ENCODE results near the gene SEC61B. TPM values are rescaled to one million over a fixed set of nuclear protein-coding genes. Genes with fewer than 3 reads are reported as not detected.

SEC61B gene
- total RNA-seq, 1 donor from 2014 or later, result 203 TPM

DNA sequence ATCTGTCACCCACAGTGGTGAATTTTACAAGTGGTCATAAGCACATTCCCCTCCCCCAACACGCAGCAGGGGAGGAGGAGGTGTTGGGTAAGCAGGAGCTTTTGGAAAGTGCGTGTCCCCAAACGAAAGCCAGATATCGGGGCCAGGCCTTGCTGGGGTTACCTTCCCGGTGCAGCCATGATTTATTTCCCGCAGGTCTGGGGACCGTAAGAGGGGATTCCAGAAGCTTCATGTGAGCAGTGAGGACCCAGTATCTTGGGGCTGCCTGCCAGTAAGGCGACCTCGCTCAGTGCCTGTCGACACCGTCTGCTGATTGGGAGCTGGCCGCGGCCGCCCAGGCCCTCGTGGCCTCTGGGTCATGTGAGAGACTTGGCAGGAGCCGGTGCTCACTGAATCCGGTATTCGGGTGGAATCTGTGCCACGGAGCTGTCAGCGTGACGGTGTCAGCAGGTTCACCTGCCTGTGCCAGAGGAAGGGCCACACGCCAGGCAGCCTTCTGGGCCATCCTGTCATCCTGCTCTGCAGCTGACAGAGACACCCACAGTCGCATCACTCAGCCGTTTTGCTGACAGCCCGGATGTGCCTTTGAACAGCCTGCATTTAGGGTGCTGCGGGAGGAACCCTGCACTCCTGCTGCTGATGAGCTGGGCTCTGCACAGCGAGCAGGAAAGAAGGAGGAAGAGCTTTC, 37.3 kb downstream of the SEC61B start:
- TF ChIP-seq, protein P1, sequence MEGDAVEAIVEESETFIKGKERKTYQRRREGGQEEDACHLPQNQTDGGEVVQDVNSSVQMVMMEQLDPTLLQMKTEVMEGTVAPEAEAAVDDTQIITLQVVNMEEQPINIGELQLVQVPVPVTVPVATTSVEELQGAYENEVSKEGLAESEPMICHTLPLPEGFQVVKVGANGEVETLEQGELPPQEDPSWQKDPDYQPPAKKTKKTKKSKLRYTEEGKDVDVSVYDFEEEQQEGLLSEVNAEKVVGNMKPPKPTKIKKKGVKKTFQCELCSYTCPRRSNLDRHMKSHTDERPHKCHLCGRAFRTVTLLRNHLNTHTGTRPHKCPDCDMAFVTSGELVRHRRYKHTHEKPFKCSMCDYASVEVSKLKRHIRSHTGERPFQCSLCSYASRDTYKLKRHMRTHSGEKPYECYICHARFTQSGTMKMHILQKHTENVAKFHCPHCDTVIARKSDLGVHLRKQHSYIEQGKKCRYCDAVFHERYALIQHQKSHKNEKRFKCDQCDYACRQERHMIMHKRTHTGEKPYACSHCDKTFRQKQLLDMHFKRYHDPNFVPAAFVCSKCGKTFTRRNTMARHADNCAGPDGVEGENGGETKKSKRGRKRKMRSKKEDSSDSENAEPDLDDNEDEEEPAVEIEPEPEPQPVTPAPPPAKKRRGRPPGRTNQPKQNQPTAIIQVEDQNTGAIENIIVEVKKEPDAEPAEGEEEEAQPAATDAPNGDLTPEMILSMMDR (IDR thresholded peaks at IDR 0.05; ENCODE audit: unreplicated experiment), result no peak
- no peaks in the 10 kb centered on the region for H3K4me1 Mint-ChIP-seq (ENCODE audit: unreplicated experiment)
- H3K9me3 Mint-ChIP-seq (ENCODE audit: unreplicated experiment), result no peaks in the 10 kb centered on the region
- H3K4me3 Mint-ChIP-seq (ENCODE audit: unreplicated experiment), result no peak overlapping the region
- no peak overlapping the region for H3K27ac Mint-ChIP-seq (ENCODE audit: unreplicated experiment)
- H3K36me3 Mint-ChIP-seq (ENCODE audit: low read depth, unreplicated experiment), result no peaks in the 10 kb centered on the region
- peaks cover 4% of the 10 kb centered on the region for H3K27me3 Mint-ChIP-seq (ENCODE audit: unreplicated experiment)
- DNase-seq (ENCODE audit: low spot score), result no peak

DNA sequence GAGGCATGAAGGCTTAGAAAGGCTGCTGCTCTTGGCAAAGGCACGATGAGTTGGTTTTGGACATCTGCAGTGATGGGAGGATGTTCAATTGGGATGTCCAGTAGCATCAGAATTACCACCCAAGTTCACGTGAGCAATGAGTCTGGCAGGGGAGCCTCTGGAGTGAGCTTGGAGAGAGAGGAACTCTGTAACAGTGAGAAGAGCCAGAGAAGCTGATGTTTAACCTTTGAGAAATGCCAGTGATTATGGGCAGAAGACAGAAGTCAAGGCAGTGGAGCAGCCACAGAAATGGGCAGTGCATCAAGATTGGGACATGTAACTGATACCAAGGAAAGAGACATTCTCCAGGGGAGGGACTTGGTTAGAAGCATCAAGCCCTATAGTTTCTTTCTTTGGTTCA, 39.8 kb downstream of the SEC61B start:
- Mint-ChIP-seq H3K4me1 (ENCODE audit: unreplicated experiment) (no peaks in the 10 kb centered on the region), H3K4me3 (ENCODE audit: unreplicated experiment) (no peak overlapping the region), H3K27ac (ENCODE audit: unreplicated experiment) (no peak overlapping the region), H3K36me3 (ENCODE audit: low read depth, unreplicated experiment) (no peaks in the 10 kb centered on the region), H3K27me3 (ENCODE audit: unreplicated experiment) (peaks cover 4% of the 10 kb centered on the region), H3K9me3 (ENCODE audit: unreplicated experiment) (no peaks in the 10 kb centered on the region)
- no peak for DNase-seq (ENCODE audit: low spot score)
- TF ChIP-seq, protein P1 (IDR thresholded peaks at IDR 0.05; ENCODE audit: unreplicated experiment), result no peak

DNA sequence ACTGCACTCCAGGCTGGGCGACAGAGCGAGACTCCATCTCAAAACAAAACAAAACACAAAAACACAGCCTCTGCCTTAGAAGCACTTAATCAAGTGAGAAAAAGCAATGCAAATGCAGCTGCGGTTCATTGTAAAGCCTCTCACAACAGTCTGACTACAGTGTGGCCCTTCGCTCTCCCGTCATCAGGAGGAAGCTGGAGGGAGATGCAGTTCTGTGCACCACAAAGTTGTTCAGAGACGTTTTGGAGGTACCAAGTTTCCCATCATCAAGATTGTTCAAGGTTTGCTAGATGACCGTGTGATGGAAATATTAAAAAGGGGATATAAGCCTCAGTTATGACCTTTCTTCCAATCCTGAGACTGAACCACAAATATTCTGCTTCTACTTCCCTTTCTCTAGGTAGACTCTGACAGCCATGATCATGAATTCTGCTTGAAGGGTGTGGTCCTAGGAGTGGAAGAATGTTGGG, 40.9 kb downstream of the SEC61B start:
- Mint-ChIP-seq H3K36me3 (ENCODE audit: low read depth, unreplicated experiment) (no peaks in the 10 kb centered on the region), H3K4me3 (ENCODE audit: unreplicated experiment) (no peak overlapping the region), H3K9me3 (ENCODE audit: unreplicated experiment) (no peaks in the 10 kb centered on the region), H3K27me3 (ENCODE audit: unreplicated experiment) (peaks cover 4% of the 10 kb centered on the region), H3K27ac (ENCODE audit: unreplicated experiment) (no peak overlapping the region), H3K4me1 (ENCODE audit: unreplicated experiment) (no peaks in the 10 kb centered on the region)
- TF ChIP-seq, protein P1 (IDR thresholded peaks at IDR 0.05; ENCODE audit: unreplicated experiment), result no peak
- no peak for DNase-seq (ENCODE audit: low spot score)

DNA sequence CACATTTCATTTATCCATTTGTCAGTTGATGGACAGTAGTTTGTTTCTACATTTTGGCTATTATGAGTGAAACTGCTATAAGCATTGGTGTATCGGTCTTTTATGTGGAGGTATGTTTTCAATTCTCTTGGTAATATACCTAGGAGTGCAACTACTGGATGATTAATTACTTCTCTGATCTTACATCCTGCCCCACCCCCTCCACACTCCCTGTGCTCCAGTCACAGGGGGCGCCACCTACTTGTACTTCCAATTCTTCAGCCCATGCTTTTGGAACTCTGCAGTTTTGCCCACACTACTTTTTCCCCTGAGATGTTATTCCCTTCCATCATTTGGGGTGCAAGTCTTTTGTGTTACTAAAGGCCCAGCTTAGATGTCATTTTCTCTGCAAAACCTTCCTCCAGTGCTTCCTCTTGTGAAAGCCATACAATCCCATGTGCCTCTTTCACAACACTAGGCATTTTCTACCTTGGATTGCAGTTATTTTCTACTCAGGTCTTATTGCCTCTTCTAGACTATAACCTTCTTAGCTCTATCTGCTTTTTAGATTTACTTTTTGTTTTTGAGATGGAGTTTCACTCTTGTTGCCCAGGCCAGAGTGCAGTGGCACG, 42.1 kb downstream of the SEC61B start:
- peak; percentile 18 for DNase-seq (ENCODE audit: low spot score)
- TF ChIP-seq, protein P1 (IDR thresholded peaks at IDR 0.05; ENCODE audit: unreplicated experiment), result peak; percentile 41
- no peak overlapping the region for H3K4me3 Mint-ChIP-seq (ENCODE audit: unreplicated experiment)
- no peaks in the 10 kb centered on the region for H3K36me3 Mint-ChIP-seq (ENCODE audit: low read depth, unreplicated experiment)
- H3K27me3 Mint-ChIP-seq (ENCODE audit: unreplicated experiment), result peaks cover 4% of the 10 kb centered on the region
- H3K4me1 Mint-ChIP-seq (ENCODE audit: unreplicated experiment), result no peaks in the 10 kb centered on the region
- H3K9me3 Mint-ChIP-seq (ENCODE audit: unreplicated experiment), result no peaks in the 10 kb centered on the region
- no peak overlapping the region for H3K27ac Mint-ChIP-seq (ENCODE audit: unreplicated experiment)

DNA sequence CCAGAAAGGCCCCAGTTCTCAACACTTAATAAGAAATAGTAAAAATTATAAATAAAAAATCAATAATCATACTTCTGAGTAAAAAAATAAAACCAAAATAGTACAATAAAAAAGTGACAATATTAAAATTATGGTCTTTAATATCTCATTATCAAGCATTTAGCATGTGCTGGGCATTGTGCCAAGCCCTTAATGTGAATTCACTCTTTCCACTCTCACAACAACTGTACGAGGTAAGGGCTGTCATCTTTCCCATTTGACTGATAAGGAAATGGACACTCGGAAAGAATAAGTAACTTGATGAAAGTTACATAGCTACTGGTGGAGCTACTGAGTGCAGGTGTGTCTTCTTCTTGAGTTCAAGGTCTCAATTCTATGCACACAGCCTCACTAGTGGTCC, 43.6 kb downstream of the SEC61B start:
- Mint-ChIP-seq H3K9me3 (ENCODE audit: unreplicated experiment) (no peaks in the 10 kb centered on the region), H3K4me3 (ENCODE audit: unreplicated experiment) (no peak overlapping the region), H3K4me1 (ENCODE audit: unreplicated experiment) (no peaks in the 10 kb centered on the region), H3K27ac (ENCODE audit: unreplicated experiment) (no peak overlapping the region), H3K27me3 (ENCODE audit: unreplicated experiment) (peaks cover 4% of the 10 kb centered on the region), H3K36me3 (ENCODE audit: low read depth, unreplicated experiment) (no peaks in the 10 kb centered on the region)
- TF ChIP-seq, protein P1 (IDR thresholded peaks at IDR 0.05; ENCODE audit: unreplicated experiment), result no peak
- DNase-seq (ENCODE audit: low spot score), result no peak

Data from endothelial cell (in vitro differentiated cells).